ENCODE results near the gene CDK6. TPM values are rescaled to one million over a fixed set of nuclear protein-coding genes. Genes with fewer than 3 reads are reported as not detected.

Gene CDK6
- total and polyA plus RNA-seq, 2 experiments from 2014 or later, result 7.4 to 23.7 TPM

DNA sequence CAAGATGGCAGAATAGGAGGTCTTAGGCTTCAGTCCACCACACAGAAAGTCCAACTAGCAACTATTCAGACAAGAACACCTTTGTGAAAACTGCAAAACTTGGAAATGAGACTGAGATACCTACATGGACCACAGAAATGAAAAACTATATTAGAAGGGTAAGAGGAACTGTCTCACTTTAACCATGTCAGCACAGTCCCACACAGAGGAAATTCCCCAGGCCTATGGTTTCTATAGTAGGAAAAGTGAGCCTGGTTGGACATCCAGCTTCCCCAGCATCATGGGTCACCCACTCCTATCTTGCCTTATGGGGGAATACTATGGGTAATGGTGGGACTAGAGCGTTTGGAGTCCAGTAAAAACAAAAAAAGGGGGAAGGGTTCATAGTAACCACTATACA, 38.8 kb upstream of the CDK6 start:
- Histone ChIP-seq H3K4me3 (no peak overlapping the region), H2AFZ (no peak overlapping the region)

More for the DNA sequence above, 38.8 kb upstream of the CDK6 start:
- H3K27me3 ChIP-seq (ENCODE audit: insufficient read depth), result no peaks in the 10 kb centered on the region
- no peak overlapping the region for H3K27ac Mint-ChIP-seq
- no peak for DNase-seq (ENCODE audit: low spot score)
- no peaks in the 10 kb centered on the region for H3K9me3 Mint-ChIP-seq
- peaks cover 10% of the 10 kb centered on the region for H3K4me1 Mint-ChIP-seq
- H3K4me3 Mint-ChIP-seq, result no peak overlapping the region
- H3K36me3 Mint-ChIP-seq (ENCODE audit: low read depth), result no peaks in the 10 kb centered on the region
- H3F3A ChIP-seq (replicated peaks; ENCODE audit: low read depth), result no peaks in the 10 kb centered on the region
- H4K20me1 ChIP-seq (replicated peaks; ENCODE audit: insufficient read depth), result no peaks in the 10 kb centered on the region
- TF ChIP-seq NANOG (IDR thresholded peaks at IDR 0.05; ENCODE audit: borderline replicate concordance) (no peak), STAT1 (IDR thresholded peaks at IDR 0.05; ENCODE audit: unreplicated experiment) (no peak), ZNF114 (CRISPR knock-in tag; IDR thresholded peaks at IDR 0.05) (no peak), EZH2 (IDR thresholded peaks at IDR 0.05; ENCODE audit: low read depth, unreplicated experiment) (no peak), CREB1 (CRISPR knock-in tag; IDR thresholded peaks at IDR 0.05; ENCODE audit: low read depth) (no peak), POLR2AphosphoS5 (IDR thresholded peaks at IDR 0.05; ENCODE audit: low read depth) (no peak), EZH2phosphoT487 (IDR thresholded peaks at IDR 0.05; ENCODE audit: unreplicated experiment) (no peak), JUNB (IDR thresholded peaks at IDR 0.05; ENCODE audit: unreplicated experiment) (no peak), ZNF331 (CRISPR knock-in tag; IDR thresholded peaks at IDR 0.05; ENCODE audit: low read depth) (no peak)
- TF ChIP-seq, protein P1, sequence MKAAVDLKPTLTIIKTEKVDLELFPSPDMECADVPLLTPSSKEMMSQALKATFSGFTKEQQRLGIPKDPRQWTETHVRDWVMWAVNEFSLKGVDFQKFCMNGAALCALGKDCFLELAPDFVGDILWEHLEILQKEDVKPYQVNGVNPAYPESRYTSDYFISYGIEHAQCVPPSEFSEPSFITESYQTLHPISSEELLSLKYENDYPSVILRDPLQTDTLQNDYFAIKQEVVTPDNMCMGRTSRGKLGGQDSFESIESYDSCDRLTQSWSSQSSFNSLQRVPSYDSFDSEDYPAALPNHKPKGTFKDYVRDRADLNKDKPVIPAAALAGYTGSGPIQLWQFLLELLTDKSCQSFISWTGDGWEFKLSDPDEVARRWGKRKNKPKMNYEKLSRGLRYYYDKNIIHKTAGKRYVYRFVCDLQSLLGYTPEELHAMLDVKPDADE (IDR thresholded peaks at IDR 0.05), result no peak
- TF ChIP-seq, protein P2, sequence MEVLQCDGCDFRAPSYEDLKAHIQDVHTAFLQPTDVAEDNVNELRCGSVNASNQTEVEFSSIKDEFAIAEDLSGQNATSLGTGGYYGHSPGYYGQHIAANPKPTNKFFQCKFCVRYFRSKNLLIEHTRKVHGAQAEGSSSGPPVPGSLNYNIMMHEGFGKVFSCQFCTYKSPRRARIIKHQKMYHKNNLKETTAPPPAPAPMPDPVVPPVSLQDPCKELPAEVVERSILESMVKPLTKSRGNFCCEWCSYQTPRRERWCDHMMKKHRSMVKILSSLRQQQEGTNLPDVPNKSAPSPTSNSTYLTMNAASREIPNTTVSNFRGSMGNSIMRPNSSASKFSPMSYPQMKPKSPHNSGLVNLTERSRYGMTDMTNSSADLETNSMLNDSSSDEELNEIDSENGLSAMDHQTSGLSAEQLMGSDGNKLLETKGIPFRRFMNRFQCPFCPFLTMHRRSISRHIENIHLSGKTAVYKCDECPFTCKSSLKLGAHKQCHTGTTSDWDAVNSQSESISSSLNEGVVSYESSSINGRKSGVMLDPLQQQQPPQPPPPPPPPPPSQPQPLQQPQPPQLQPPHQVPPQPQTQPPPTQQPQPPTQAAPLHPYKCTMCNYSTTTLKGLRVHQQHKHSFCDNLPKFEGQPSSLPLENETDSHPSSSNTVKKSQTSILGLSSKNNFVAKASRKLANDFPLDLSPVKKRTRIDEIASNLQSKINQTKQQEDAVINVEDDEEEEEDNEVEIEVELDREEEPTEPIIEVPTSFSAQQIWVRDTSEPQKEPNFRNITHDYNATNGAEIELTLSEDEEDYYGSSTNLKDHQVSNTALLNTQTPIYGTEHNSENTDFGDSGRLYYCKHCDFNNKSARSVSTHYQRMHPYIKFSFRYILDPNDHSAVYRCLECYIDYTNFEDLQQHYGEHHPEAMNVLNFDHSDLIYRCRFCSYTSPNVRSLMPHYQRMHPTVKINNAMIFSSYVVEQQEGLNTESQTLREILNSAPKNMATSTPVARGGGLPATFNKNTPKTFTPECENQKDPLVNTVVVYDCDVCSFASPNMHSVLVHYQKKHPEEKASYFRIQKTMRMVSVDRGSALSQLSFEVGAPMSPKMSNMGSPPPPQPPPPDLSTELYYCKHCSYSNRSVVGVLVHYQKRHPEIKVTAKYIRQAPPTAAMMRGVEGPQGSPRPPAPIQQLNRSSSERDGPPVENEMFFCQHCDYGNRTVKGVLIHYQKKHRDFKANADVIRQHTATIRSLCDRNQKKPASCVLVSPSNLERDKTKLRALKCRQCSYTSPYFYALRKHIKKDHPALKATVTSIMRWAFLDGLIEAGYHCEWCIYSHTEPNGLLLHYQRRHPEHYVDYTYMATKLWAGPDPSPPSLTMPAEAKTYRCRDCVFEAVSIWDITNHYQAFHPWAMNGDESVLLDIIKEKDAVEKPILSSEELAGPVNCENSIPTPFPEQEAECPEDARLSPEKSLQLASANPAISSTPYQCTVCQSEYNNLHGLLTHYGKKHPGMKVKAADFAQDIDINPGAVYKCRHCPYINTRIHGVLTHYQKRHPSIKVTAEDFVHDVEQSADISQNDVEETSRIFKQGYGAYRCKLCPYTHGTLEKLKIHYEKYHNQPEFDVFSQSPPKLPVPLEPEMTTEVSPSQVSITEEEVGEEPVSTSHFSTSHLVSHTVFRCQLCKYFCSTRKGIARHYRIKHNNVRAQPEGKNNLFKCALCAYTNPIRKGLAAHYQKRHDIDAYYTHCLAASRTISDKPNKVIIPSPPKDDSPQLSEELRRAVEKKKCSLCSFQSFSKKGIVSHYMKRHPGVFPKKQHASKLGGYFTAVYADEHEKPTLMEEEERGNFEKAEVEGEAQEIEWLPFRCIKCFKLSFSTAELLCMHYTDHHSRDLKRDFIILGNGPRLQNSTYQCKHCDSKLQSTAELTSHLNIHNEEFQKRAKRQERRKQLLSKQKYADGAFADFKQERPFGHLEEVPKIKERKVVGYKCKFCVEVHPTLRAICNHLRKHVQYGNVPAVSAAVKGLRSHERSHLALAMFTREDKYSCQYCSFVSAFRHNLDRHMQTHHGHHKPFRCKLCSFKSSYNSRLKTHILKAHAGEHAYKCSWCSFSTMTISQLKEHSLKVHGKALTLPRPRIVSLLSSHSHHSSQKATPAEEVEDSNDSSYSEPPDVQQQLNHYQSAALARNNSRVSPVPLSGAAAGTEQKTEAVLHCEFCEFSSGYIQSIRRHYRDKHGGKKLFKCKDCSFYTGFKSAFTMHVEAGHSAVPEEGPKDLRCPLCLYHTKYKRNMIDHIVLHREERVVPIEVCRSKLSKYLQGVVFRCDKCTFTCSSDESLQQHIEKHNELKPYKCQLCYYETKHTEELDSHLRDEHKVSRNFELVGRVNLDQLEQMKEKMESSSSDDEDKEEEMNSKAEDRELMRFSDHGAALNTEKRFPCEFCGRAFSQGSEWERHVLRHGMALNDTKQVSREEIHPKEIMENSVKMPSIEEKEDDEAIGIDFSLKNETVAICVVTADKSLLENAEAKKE (CRISPR knock-in tag; IDR thresholded peaks at IDR 0.05), result no peak
- TF ChIP-seq, protein P3, sequence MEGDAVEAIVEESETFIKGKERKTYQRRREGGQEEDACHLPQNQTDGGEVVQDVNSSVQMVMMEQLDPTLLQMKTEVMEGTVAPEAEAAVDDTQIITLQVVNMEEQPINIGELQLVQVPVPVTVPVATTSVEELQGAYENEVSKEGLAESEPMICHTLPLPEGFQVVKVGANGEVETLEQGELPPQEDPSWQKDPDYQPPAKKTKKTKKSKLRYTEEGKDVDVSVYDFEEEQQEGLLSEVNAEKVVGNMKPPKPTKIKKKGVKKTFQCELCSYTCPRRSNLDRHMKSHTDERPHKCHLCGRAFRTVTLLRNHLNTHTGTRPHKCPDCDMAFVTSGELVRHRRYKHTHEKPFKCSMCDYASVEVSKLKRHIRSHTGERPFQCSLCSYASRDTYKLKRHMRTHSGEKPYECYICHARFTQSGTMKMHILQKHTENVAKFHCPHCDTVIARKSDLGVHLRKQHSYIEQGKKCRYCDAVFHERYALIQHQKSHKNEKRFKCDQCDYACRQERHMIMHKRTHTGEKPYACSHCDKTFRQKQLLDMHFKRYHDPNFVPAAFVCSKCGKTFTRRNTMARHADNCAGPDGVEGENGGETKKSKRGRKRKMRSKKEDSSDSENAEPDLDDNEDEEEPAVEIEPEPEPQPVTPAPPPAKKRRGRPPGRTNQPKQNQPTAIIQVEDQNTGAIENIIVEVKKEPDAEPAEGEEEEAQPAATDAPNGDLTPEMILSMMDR (conservative IDR thresholded peaks at IDR 0.05; ENCODE audit: low read depth in 2 of 2), result no peak
- TF ChIP-seq, protein P4, sequence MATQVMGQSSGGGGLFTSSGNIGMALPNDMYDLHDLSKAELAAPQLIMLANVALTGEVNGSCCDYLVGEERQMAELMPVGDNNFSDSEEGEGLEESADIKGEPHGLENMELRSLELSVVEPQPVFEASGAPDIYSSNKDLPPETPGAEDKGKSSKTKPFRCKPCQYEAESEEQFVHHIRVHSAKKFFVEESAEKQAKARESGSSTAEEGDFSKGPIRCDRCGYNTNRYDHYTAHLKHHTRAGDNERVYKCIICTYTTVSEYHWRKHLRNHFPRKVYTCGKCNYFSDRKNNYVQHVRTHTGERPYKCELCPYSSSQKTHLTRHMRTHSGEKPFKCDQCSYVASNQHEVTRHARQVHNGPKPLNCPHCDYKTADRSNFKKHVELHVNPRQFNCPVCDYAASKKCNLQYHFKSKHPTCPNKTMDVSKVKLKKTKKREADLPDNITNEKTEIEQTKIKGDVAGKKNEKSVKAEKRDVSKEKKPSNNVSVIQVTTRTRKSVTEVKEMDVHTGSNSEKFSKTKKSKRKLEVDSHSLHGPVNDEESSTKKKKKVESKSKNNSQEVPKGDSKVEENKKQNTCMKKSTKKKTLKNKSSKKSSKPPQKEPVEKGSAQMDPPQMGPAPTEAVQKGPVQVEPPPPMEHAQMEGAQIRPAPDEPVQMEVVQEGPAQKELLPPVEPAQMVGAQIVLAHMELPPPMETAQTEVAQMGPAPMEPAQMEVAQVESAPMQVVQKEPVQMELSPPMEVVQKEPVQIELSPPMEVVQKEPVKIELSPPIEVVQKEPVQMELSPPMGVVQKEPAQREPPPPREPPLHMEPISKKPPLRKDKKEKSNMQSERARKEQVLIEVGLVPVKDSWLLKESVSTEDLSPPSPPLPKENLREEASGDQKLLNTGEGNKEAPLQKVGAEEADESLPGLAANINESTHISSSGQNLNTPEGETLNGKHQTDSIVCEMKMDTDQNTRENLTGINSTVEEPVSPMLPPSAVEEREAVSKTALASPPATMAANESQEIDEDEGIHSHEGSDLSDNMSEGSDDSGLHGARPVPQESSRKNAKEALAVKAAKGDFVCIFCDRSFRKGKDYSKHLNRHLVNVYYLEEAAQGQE (IDR thresholded peaks at IDR 0.05; ENCODE audit: unreplicated experiment), result no peak
- H3K27me3 Mint-ChIP-seq (ENCODE audit: insufficient read depth, low read depth, poor library complexity), result no peaks in the 10 kb centered on the region
- no peak for ATAC-seq
- no peaks in the 10 kb centered on the region for H3K9me2 ChIP-seq (ENCODE audit: insufficient read depth)
- H3K79me2 ChIP-seq (replicated peaks; ENCODE audit: insufficient read depth), result no peaks in the 10 kb centered on the region
- no peaks in the 10 kb centered on the region for H3K36me3 ChIP-seq (ENCODE audit: insufficient read depth)
- H3K27ac ChIP-seq (ENCODE audit: low read depth), result no peak overlapping the region
- H3K4me2 ChIP-seq, result no peak overlapping the region
- peaks cover 9% of the 10 kb centered on the region; the same call in 1 of the 2 replicates for H3K4me1 ChIP-seq (ENCODE audit: insufficient read depth)
